Small intestine (tissue), 7 donors: ENCODE measurements around the gene MRGPRD. TPM values are rescaled to one million over a fixed set of nuclear protein-coding genes. Genes with fewer than 3 reads are reported as not detected.

Experiments
- DNase-seq, 2 donors: peaks; one replicate each; pipeline versions ENCODE4 v3.0.0 to v3.0.0-alpha.2; 2013
- FAIRE-seq: peaks from 2 replicates; lab custom pipeline; 2012; peaks lifted over from hg19 to GRCh38; lab: Jason Lieb, UNC
- H3K27ac ChIP-seq, 3 donors: one replicate each; pipeline ENCODE4 v1.5.1; 2013; ENCODE audit warnings: low read length in 2 of 3, mild to moderate bottlenecking in 2 of 3, control low read depth in 1 of 3, inconsistent platforms in 1 of 3, low read depth in 1 of 3, moderate library complexity in 1 of 3
- H3K27me3 ChIP-seq, 3 donors: one replicate each; pipeline ENCODE4 v1.6.1; 2013; ENCODE audit warnings: low read length in 3 of 3, inconsistent platforms in 1 of 3; ENCODE audit not compliant: control insufficient read depth in 3 of 3, insufficient read depth in 3 of 3
- H3K36me3 ChIP-seq, 3 donors: one replicate each; pipeline ENCODE4 v1.6.1; 2013; ENCODE audit warnings: low read length in 3 of 3, inconsistent platforms in 1 of 3, low read depth in 1 of 3, mild to moderate bottlenecking in 1 of 3, moderate library complexity in 1 of 3; ENCODE audit not compliant: control insufficient read depth in 3 of 3, insufficient read depth in 2 of 3
- H3K4me1 ChIP-seq, 3 donors: one replicate each; pipeline ENCODE4 v1.6.1; 2013; ENCODE audit warnings: low read length in 2 of 3, inconsistent platforms in 1 of 3, low read depth in 1 of 3, mild to moderate bottlenecking in 1 of 3, moderate library complexity in 1 of 3; ENCODE audit not compliant: control insufficient read depth in 3 of 3, insufficient read depth in 2 of 3
- H3K4me3 ChIP-seq, 3 donors: one replicate each; pipeline ENCODE4 v1.5.1; 2013; ENCODE audit warnings: low read length in 3 of 3, control low read depth in 1 of 3, inconsistent platforms in 1 of 3, low read depth in 1 of 3, mild to moderate bottlenecking in 1 of 3, moderate library complexity in 1 of 3
- H3K9me3 ChIP-seq, 2 donors: one replicate each; pipeline ENCODE4 v1.6.1; 2013; ENCODE audit warnings: low read depth in 1 of 2, low read length in 1 of 2; ENCODE audit not compliant: control insufficient read depth in 2 of 2, insufficient read depth in 1 of 2
- WGBS, 3 donors: extraction: QIAGEN DNeasy Blood & Tissue Kit; methylation state at CpG; one replicate each; pipeline ENCODE4 v1.1.7; 2013; 5-methylcytosine and 5-hydroxymethylcytosine counted together
- polyA plus RNA-seq, 4 donors: library from polyadenylated mRNA; stranded (reverse) in 3 of 4; unstranded in 1 of 4; fragments of 200-250 nt in 3 of 4; fragments of 120-200 nt in 1 of 4; gene quantifications; one replicate each; pipeline versions ENCODE4 v1.2.1 to v1.2.3, GENCODE V29; 2013
- donor health status: healthy with polysubstance abuse.
- donor health status: control.
- donor health status: control.
- donor health status: Bipolar disorder and iron deficiency.
- donor health status: healthy.

Gene MRGPRD
- polyA plus RNA-seq, 4 donors = 0.06 TPM; not detected in 3

DNA sequence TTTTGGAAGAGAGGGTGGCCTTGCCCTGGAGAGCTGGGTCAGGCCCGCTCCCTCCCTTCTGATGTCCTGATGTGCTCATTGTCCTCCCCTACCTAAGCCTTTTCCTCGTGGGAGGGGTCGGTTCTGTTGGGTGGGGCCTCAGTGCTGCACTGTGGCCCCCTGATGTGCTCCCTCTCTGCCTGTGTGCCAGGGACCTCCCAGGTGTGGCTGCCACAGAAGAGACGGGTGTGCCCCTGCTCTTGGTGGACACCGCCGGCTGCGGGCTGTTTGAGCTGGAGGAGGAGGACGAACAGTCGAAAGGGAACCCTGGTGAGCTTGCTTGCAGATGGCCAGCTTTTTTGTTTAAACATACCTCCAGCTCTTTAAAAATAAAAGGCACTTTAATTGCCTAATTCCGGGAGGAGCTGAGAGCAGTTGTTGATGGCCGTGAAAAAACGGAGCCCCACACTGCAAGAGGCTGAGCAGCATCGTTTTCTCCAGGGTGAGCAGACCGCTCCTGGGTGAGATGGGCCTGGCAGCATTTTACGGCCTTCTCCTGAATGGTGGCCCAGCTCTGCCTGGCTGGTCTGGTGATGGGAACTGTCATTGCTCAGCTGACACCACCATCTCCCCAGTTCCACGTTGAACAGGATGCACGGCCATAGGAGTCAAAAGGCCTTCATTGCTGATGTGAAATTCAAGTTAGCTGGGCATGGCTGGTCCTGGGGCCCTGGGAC lies 47.0 kb downstream of the MRGPRD start:
- Histone ChIP-seq H3K9me3 (no peaks in the 10 kb centered on the region), H3K27ac (no peak overlapping the region), H3K4me3 (no peak overlapping the region), H3K4me1 (no peaks in the 10 kb centered on the region), H3K36me3 (peaks cover 28 to 100% (median 29%) of the 10 kb centered on the region in 3 donors), H3K27me3 (no peaks in the 10 kb centered on the region)
- DNase-seq (no peak), FAIRE-seq (no peak)
- WGBS, 3 donors = 90 to 95% (median 92%) methylated on average over 17 of the region's 17 CpGs

DNA sequence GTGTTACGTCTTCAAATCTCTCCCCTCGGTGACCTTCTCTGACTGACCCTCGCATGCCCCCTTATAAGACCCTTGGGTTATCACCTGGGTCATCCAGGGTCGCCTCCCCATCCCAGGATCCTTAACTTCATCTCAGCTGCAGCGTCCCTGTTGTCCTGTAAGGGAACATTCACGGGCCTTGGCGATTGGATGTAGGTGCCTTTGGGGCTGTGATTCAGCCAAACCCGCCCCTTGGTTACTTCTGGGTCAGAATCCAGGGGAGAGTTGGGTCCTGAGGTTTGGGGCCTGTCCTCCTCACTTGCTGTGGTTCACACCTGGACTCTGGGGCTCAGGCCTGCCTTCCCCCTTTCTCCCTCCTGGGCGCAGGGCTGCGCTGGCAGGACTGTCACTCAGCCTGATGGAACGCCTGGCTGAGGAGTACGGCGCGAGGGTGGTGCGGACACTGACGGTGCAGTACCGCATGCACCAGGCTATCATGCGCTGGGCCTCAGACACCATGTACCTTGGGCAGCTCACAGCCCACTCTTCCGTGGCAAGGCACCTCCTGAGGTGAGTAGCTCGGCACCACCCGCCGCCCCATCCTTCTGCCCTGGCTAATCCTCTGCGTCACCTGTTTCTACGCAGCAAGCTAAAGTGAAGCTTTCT lies 47.7 kb downstream of the MRGPRD start:
- H3K4me3 ChIP-seq = no peak overlapping the region
- DNase-seq (no peak), FAIRE-seq (no peak)
- WGBS, 3 donors = 96 to 98% (median 97%) methylated on average over 24 of the region's 24 CpGs
- no peaks in the 10 kb centered on the region for H3K4me1 ChIP-seq
- H3K36me3 ChIP-seq = peaks cover 26 to 99% (median 32%) of the 10 kb centered on the region in 3 donors
- H3K9me3 ChIP-seq = no peaks in the 10 kb centered on the region
- no peaks in the 10 kb centered on the region for H3K27me3 ChIP-seq
- no peak overlapping the region for H3K27ac ChIP-seq

DNA sequence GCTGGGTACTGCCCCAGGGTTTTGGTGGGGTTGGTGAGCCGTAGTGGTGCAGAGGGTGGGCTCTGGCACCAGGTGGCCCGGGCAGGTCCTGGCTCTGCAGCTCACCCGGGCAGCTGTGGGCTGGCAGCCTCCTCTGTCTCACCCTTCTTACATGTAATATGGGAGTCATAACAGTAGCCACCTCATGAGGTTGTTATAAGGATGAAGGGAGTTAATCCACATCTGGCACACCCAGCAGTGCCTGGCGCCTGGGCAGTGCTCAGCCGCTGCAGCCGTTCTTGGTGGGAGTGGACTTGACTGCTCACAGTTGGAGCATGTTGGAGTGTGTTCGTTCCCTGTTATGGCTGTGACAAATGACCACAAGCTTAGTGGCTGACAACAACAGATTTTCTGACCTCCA lies 48.4 kb downstream of the MRGPRD start:
- H3K4me3 ChIP-seq = no peak overlapping the region
- H3K9me3 ChIP-seq = peaks cover 0 to under 1% of the 10 kb centered on the region in 2 donors
- H3K4me1 ChIP-seq = no peaks in the 10 kb centered on the region
- 91% methylated on average over 7 of the region's 7 CpGs for WGBS, 3 donors
- FAIRE-seq (no peak), DNase-seq (no peak)
- no peak overlapping the region for H3K27ac ChIP-seq
- H3K36me3 ChIP-seq = peaks cover 22 to 99% (median 29%) of the 10 kb centered on the region in 3 donors
- H3K27me3 ChIP-seq = no peaks in the 10 kb centered on the region

DNA sequence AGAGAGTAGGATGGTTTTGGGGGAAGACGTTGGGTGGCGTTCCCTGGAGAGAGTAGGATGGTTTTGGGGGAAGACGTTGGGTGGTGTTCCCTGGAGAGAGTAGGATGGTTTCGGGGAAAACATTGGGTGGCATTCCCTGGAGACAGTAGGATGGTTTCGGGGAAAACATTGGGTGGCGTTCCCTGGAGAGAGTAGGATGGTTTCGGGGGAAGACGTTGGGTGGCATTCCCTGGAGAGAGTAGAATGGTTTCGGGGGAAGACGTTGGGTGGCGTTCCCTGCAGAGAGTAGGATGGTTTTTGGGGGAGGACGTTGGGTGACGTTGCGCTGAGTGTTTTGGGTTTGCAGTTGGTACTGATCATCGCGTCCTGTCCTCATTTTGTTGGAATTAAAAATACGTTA lies 48.9 kb downstream of the MRGPRD start:
- Histone ChIP-seq H3K27ac (no peak overlapping the region), H3K36me3 (peaks cover 22 to 98% (median 27%) of the 10 kb centered on the region in 3 donors), H3K4me3 (no peak overlapping the region), H3K4me1 (no peaks in the 10 kb centered on the region), H3K9me3 (peaks cover 0 to 5% of the 10 kb centered on the region in 2 donors), H3K27me3 (no peaks in the 10 kb centered on the region)
- WGBS, 3 donors = 90 to 93% (median 93%) methylated on average over 17 of the region's 17 CpGs
- DNase-seq (no peak), FAIRE-seq (no peak)

DNA sequence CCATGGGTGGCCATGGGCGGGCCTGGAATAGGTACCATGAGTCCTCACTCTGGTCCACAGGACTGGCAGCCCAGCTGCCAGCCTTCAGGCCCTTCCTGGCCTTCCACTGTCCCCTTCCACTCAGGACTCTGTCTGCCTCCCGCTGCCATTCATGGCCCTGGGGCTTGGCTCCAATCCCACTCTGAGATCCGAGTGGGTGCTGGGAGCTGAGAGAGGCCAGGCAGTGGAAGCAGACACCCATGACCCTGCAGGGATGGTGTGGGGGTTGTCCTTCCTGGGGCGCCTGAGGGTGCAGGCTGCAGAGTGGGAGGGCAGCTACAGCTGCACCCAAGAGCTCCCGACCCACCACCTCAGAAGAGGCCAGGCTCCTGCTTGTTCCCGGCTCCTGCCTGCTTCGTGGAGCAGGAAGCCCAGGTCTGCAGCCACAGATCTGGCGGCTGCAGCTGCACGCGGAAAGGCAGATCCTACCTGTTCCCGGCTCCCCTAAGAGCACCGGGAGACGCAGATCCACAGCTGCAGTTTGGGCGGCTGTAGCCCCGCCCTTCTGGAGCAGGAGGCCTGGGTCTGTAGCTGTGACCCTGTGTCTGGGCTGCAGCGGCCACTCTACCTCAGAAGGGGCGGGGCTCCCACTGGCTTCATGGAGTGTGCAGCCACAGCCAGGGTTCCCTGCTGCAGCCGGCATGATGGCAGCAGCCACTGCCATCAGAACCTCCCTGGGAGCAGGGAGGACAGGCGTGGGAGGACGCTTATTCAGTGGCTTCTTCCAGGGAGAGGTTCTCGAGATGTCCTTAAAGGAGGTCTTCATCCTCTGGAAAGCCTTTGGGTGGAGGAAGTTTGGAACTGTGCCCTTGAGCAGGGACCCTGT lies 49.6 kb downstream of the MRGPRD start:
- no peak overlapping the region for H3K27ac ChIP-seq
- 94% methylated on average over 21 of the region's 21 CpGs for WGBS, 3 donors
- no peaks in the 10 kb centered on the region for H3K27me3 ChIP-seq
- H3K36me3 ChIP-seq = peaks cover 21 to 98% (median 22%) of the 10 kb centered on the region in 3 donors
- no peaks in the 10 kb centered on the region for H3K4me1 ChIP-seq
- no peak for FAIRE-seq
- no peak overlapping the region for H3K4me3 ChIP-seq
- no peak for DNase-seq
- H3K9me3 ChIP-seq = peaks cover 0 to 10% of the 10 kb centered on the region in 2 donors

Other genes with a start within 250 kb of the MRGPRD start
- 1 to 10 TPM; 1.1 to 8.8 (median 4.4) TPM for gene TESMIN, start 229.5 kb downstream of the MRGPRD start, polyA plus RNA-seq
- gene CPT1A, start 139.1 kb downstream of the MRGPRD start, polyA plus RNA-seq = 10 to 100 TPM; 29.5 to 34.9 (median 31.5) TPM
- gene MRPL21, start 77.2 kb downstream of the MRGPRD start, polyA plus RNA-seq = 100 to 1,000 TPM in 2 of 4 donors, 10 to 100 TPM in 2; 61.4 to 135 (median 99.9) TPM
- gene IGHMBP2, start 77.1 kb downstream of the MRGPRD start, polyA plus RNA-seq = 10 to 100 TPM; 10.3 to 40.7 (median 19.5) TPM
- 10 to 100 TPM in 1 of 4 donors, 1 to 10 TPM in 2, under 1 TPM in 1; 0.81 to 16.9 (median 2.1) TPM for gene MRGPRF, start 32.3 kb upstream of the MRGPRD start, polyA plus RNA-seq
- 10 to 100 TPM; 11.1 to 32.8 (median 12.8) TPM for gene TPCN2, start 67.9 kb upstream of the MRGPRD start, polyA plus RNA-seq
- under 1 TPM in 2 of 4 donors, not detected in 2; 0.09 to 0.24 TPM for gene SMIM38, start 174.9 kb upstream of the MRGPRD start, polyA plus RNA-seq